RWPE2 (cell line): ENCODE results near the gene PIK3R1.
A peak's percentile ranks its signal among the peaks of the same experiment; 100 is the strongest.

ENCODE experiments used
- ATAC-seq: fragments of 200-7000 bp; cut with Tn5 transposase; 3 replicates; pipeline ENCODE4 v1.9.1; 2021; ENCODE audit warnings: low read depth
- DNase-seq: peaks from one replicate; pipeline ENCODE4 v3.0.0-alpha.2; 2020; ENCODE audit warnings: low spot score
- H3K27ac ChIP-seq: fragments of 450-650 bp; 2 replicates; pipeline ENCODE4 v1.5.1; 2017; ENCODE audit warnings: mild to moderate bottlenecking; ENCODE audit not compliant: poor library complexity, severe bottlenecking
- H3K27me3 ChIP-seq: fragments of 250-450 bp; sonication (Bioruptor Pico); 2 replicates; pipeline ENCODE4 v1.5.1; 2021; ENCODE audit warnings: mild to moderate bottlenecking, moderate library complexity; ENCODE audit not compliant: insufficient read depth, poor library complexity, severe bottlenecking
- H3K36me3 ChIP-seq: fragments of 250-450 bp; sonication (Bioruptor Pico); 2 replicates; pipeline ENCODE4 v1.5.1; 2020; ENCODE audit warnings: low read depth, mild to moderate bottlenecking, moderate library complexity
- H3K4me1 ChIP-seq: fragments of 250-450 bp; sonication (Bioruptor Pico); 2 replicates; pipeline ENCODE4 v1.5.1; 2021; ENCODE audit warnings: mild to moderate bottlenecking, moderate library complexity; ENCODE audit not compliant: insufficient read depth, poor library complexity, severe bottlenecking
- H3K4me3 ChIP-seq: fragments of 250-450 bp; sonication (Bioruptor Pico); 2 replicates; pipeline ENCODE4 v1.5.1; 2021; ENCODE audit warnings: mild to moderate bottlenecking, moderate library complexity; ENCODE audit not compliant: severe bottlenecking
- H3K9me3 ChIP-seq: fragments of 250-450 bp; sonication (Bioruptor Pico); 2 replicates; pipeline ENCODE4 v1.5.1; 2021; ENCODE audit warnings: mild to moderate bottlenecking, moderate library complexity; ENCODE audit not compliant: severe bottlenecking
- TF ChIP-seq, protein P1 (sequence below): fragments of 450-650 bp; IDR thresholded peaks from one replicate; pipeline ENCODE4 v1.5.1; 2017; ENCODE audit warnings: mild to moderate bottlenecking, moderate library complexity; ENCODE audit not compliant: poor library complexity, severe bottlenecking

Gene PIK3R1

DNA sequence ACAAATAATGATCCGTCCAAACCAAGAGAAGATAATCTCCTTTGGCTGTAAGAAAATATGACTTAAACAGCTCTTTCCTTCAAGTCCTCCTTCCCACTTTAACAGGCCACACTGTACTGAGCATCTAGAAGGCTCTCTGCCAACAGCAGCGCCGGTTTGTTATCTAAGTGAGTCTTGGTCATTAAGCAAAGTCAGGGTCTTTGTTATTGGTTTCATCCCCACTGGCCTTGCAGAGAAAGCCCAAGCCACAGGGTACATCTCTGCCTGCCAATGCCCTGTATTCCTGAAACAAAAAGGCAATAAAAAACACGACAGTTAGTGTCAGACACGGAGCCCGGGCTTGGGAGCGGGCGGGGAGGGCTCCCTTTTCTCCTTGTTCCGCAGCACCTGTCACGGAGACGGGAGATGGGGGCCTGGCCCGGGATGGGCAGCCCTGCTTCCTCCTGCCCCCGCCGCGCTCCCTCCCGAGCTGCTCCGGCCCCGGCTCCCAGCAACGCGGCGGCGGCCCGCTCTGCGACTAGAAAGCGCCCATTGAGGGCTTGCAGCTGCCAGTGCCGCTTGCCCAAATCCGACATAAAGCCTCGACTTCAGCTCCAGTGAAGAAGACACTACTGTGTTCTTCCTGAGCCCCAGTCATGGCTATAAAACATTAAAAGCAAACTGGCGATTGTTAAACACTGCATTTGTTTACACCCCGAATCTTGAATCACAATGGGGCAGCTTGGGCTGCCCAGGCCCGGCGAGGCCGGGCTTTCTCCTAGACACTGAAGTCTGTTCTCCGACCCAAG lies 28.1 kb upstream of the PIK3R1 start:
- TF ChIP-seq, protein P1, sequence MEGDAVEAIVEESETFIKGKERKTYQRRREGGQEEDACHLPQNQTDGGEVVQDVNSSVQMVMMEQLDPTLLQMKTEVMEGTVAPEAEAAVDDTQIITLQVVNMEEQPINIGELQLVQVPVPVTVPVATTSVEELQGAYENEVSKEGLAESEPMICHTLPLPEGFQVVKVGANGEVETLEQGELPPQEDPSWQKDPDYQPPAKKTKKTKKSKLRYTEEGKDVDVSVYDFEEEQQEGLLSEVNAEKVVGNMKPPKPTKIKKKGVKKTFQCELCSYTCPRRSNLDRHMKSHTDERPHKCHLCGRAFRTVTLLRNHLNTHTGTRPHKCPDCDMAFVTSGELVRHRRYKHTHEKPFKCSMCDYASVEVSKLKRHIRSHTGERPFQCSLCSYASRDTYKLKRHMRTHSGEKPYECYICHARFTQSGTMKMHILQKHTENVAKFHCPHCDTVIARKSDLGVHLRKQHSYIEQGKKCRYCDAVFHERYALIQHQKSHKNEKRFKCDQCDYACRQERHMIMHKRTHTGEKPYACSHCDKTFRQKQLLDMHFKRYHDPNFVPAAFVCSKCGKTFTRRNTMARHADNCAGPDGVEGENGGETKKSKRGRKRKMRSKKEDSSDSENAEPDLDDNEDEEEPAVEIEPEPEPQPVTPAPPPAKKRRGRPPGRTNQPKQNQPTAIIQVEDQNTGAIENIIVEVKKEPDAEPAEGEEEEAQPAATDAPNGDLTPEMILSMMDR = no peak
- Histone ChIP-seq H3K4me3 (no peak overlapping the region), H3K27me3 (no peaks in the 10 kb centered on the region), H3K36me3 (no peaks in the 10 kb centered on the region), H3K9me3 (no peaks in the 10 kb centered on the region), H3K27ac (no peak overlapping the region), H3K4me1 (peaks cover 2% of the 10 kb centered on the region)
- ATAC-seq (no peak), DNase-seq (no peak)

DNA sequence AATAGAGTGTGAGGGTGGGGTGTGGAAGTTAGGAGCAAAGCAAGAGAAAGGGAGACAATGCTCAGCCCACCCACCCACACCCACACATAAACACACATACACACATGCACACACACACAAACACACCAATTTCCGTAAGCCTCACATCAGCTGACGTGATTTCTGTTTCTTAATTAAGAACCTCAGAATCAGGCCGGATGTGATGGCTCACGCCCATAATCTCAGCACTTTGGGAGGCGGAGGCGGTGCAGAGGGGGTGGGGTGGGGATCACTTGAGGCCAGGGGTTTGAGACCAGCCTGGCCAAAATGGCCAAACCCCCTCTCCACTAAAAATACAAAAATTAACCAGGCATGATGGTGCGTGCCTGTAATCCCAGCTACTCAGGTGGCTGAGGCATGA lies 26.4 kb upstream of the PIK3R1 start:
- H3K27ac ChIP-seq = no peak overlapping the region
- ATAC-seq = no peak
- DNase-seq = no peak
- no peaks in the 10 kb centered on the region for H3K36me3 ChIP-seq
- no peaks in the 10 kb centered on the region for H3K9me3 ChIP-seq
- H3K4me1 ChIP-seq = peaks cover 20% of the 10 kb centered on the region
- no peaks in the 10 kb centered on the region for H3K27me3 ChIP-seq
- TF ChIP-seq, protein P1 = no peak
- H3K4me3 ChIP-seq = no peak overlapping the region

DNA sequence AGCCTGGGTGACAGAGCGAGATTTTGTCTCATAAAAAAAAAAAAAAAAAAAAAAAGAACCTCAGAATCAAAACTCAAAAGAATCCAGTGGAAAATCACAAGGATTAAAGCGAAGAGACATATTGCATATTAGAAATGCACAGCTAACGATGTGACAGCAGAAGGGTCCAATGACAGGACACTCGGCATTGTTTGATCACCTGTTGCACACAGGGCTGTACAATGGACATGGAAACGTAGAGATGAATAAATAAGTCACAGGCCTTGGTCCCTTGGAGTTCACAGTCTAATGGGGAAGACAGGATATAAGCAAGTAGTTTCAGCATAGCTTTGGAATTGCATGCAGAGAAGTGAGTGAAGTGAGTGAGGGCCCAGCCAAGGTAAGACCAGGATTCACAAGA lies 25.9 kb upstream of the PIK3R1 start:
- Histone ChIP-seq H3K9me3 (no peaks in the 10 kb centered on the region), H3K36me3 (no peaks in the 10 kb centered on the region), H3K27ac (no peak overlapping the region), H3K4me3 (no peak overlapping the region), H3K4me1 (peaks cover 23% of the 10 kb centered on the region), H3K27me3 (no peaks in the 10 kb centered on the region)
- DNase-seq (no peak), ATAC-seq (no peak)
- TF ChIP-seq, protein P1 = no peak

DNA sequence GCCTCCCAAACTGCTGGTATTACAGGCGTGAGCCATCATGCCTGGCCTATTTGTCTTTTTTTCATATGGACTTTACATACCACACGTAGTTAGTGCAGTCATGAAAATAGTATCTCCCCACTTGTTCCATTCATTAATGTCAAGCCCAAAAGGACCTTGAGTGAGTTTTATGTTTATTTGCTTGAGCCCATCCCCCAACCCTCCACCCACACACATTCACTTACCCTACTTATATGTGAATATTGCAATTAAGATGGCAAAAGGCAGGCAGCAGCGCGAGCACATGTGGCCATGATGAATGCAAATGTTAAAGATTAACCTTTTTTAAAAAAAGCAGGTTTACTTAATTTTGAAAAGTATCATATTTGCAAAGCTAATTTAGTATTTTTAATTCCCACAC lies 24.9 kb upstream of the PIK3R1 start:
- DNase-seq (no peak), ATAC-seq (no peak)
- H3K4me3 ChIP-seq = no peak overlapping the region
- H3K27ac ChIP-seq = no peak overlapping the region
- H3K27me3 ChIP-seq = no peaks in the 10 kb centered on the region
- TF ChIP-seq, protein P1 = no peak
- no peaks in the 10 kb centered on the region for H3K36me3 ChIP-seq
- H3K4me1 ChIP-seq = peaks cover 23% of the 10 kb centered on the region
- no peaks in the 10 kb centered on the region for H3K9me3 ChIP-seq

DNA sequence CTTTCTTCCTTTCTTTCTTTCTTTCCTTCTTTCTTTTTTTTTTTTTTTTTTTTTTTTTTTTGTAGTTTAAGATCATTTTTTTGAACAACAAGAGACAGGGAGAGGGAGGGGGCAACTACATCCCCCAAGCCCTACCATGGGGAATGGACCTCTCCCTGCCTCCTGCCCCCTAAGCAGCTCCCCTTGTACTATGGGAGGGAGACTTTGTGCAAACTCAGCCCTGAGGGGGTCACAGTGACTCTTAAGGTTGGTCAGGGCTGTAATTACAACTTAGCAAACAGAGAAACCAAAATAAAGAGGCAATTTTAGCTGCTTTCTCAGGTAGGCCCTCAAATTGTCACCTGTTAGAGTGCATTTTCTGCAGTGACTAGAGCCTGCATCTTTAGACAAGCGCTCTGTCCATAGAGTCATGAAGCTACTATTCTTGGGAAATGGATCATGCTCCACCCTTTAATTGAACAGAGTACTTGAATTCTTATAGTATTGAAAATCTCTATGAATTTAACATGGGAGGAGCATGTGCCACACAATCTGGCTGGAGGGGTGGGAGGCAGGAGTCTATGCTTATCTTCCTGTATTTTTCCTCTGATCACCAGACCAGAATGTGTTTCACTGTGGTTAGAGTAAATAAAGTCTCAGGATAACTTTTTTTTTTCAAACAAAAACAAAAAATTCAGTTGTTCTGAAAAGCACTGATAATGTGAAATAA lies 24.3 kb upstream of the PIK3R1 start:
- Histone ChIP-seq H3K4me1 (peaks cover 23% of the 10 kb centered on the region), H3K27ac (peak overlapping the region; percentile 67)
- TF ChIP-seq, protein P1 = no peak

More for the DNA sequence above, 24.3 kb upstream of the PIK3R1 start:
- H3K4me3 ChIP-seq = no peak overlapping the region
- H3K27me3 ChIP-seq = no peaks in the 10 kb centered on the region
- H3K9me3 ChIP-seq = no peaks in the 10 kb centered on the region
- no peak for DNase-seq
- no peaks in the 10 kb centered on the region for H3K36me3 ChIP-seq
- no peak for ATAC-seq
